Retina (tissue), 1 donor: ENCODE results near the gene RPL36A.

Experiments
- DNase-seq: peaks from one replicate; pipeline ENCODE4 v3.0.0-alpha.2; 2016

The RPL36A gene

GRCh38 chrX:101393530-101394305 is 2.9 kb downstream of the RPL36A start:
- DNase-seq, result no peak

GRCh38 chrX:101394372-101394771 is 3.6 kb downstream of the RPL36A start:
- no peak for DNase-seq

DNA sequence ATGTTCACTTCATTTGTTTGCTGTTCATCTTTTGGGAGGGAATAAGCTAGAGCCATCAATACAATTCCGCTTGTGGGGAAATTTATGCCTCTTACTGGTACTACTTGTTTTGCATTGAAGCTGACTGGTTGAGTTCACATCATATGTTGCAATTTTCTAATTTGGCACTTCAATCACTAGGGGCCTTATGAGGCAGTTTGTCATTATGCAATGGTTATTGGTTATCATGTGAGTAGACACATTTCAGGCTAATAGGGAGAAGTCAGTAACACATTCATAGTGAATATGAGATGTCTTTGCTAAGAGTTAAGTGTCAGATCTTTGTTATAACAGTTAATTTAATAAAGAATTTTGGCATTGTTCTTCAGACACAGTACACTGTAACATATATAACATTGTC is 5.0 kb downstream of the RPL36A start:
- DNase-seq, result no peak

- DNase-seq, result no peak
These were observed 7.0 kb downstream of the RPL36A start for GRCh38 chrX:101397779-101398178.

DNA sequence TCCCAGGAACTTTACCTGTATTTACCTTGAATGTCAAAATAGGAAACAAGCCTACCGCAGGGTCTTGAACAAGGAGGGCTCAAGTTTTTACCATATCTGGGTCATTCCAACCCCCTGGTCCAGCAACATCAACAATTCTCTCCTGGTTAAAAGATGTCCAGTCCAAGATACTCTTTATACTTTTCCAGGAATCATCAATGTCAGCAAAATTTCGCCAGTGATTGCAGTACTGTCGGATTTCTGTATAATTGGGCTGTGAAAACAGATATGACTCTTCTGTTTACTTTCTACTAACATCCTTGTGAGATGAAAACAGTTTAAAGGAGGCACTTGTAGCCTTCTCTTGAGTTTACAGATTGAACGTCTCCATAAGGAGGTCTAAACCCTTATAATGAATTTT is 7.9 kb downstream of the RPL36A start:
- no peak for DNase-seq

GRCh38 chrX:101399825-101400224 is 9.0 kb downstream of the RPL36A start:
- no peak for DNase-seq

DNA sequence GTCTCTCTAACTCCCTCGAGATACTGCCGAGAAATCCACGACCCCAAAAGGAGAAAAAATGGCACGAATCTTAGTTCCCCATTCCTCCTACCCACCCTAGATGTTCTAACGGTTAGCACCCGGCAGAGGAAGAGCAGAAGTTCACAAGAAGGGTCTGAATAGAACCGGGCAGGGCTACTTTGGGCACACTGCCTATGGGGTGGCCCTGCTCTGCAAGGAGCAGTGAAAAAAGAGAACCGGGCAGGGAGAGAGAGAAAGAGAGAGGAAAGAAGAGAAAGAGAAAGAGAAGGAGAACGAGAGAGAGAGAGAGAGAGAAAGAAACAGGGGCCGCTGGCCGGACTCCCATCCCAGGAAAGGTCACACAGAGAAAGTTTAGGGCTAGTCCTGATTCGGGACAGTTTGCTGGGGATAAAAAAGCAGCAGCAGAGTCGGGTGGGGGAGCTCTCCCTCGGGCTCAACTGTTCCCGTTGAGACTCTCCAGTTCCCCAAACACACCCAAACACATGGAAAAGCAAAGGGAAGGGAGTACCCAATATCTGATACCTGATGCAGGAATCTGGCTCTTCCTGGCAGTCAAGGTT is 16.4 kb downstream of the RPL36A start:
- no peak for DNase-seq

- peak; percentile 94 for DNase-seq
These were observed 17.1 kb downstream of the RPL36A start, which contains the start of the genes GLA and HNRNPH2 for GRCh38 chrX:101407748-101408531. Gene GLA (minus strand): TSS chrX:101407925. CDS start chrX:101407903, 22 bp downstream. Gene HNRNPH2 (plus strand): TSS chrX:101408222. CDS start chrX:101411989, 3,767 bp downstream.

GRCh38 chrX:101408532-101408841 is 17.7 kb downstream of the RPL36A start:
- DNase-seq, result no peak

DNA sequence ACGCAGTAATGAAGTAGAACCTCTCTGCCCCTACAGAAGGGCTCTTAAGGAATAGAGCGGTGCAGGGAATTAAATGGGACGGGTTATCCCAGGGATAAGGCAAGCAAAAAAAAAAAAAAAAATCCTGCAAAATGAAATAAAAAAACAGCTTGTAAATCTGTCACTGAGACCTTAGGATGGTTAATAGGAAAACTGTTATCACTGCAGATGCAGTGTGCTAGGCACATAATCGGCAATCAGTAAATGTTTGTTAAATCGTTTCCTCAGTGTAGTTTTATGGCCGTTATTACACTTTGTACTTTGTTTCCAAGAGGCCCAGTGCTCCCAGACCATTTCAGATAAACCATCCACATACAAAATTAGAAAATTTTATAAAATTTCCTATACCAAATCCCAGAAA is 18.2 kb downstream of the RPL36A start:
- DNase-seq, result no peak

- no peak for DNase-seq
These were observed 19.6 kb downstream of the RPL36A start for GRCh38 chrX:101410461-101410860.

GRCh38 chrX:101411984-101412383 is 21.2 kb downstream of the RPL36A start:
- DNase-seq, result no peak

DNA sequence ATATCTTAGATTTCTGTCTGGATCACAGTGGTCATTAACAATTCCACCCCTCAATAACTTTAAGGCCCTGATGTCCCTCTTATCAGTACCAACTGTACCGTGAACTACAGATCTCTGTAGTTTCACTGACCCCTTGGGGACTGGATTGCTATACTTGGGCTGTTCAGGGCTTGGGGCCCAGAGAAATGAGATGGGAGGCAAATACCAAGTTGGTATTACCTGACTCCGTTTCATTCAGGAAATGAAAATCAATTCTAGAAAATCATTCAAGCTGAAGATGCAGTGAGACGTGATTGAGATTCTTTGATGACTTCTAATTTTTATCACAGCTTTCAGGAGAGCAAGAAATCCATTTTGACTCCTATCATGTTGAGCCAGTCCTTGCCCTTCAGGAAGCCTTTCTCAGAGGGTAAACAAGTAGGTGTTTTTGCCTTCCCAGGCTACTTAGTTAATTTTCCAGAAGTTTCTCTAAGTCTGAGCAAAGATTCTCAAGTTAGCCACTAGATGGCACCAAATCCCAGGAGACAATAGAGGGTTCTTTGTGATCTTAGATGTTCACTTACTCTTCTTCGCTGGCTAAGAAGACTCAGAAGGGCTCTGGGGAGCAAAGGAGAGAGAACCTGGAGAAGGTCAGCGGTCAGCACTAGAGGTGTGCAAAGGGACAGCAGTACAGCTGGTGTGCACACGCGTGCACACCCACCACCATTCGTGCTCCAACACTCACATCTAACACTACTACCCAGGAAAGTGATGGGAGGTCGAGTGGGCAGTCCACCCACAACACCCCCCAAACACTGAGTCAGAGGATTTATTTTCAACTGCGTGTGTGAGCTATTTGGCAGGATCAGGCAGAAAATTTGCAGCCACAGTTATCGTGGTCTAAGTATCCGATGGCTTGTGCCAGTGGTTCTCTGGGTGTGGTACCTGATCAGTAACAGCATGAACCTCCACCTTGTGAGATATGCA is 24.7 kb downstream of the RPL36A start:
- peak; percentile 61 for DNase-seq

DNA sequence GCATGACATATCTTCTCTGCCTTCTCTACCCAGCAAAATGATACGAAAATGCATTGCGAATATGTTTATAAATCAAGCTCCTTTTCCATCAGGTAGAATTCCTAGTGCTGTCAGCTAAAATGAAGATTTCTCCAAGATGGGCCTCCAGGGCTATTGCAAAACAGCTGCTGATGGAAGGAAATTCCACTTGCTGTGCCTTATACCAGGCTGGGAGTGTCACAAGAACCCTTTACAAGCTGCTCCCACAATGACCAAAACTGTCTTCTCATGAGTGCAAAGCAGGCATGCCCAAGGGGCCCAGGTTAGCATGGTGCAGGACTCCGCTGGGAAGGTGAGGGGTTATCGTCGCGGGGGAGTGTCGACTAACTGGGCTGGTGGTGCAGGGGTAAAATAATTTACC is 25.9 kb downstream of the RPL36A start:
- DNase-seq, result no peak

DNA sequence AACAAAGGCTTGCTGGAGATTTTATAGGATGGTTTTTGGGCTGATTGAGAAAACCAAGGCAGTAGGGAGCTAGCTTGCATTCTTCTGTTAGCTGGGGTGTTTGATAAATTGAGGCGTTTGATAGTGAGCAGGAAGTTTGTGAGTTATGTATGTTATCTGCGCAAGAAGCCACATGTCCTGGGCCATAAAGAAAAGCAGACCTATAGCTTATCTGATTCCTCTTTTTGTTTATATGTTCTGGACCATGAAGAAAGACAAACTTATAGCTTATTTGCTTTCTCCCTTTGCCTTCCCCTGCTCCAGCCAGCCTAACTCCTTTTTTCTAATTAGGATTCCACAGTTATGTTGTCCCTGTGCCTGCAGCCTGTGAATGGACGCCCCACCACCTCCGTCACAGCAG is 26.4 kb downstream of the RPL36A start:
- DNase-seq, result no peak

GRCh38 chrX:101417981-101418841 is 27.4 kb downstream of the RPL36A start:
- peak; percentile 83 for DNase-seq

DNA sequence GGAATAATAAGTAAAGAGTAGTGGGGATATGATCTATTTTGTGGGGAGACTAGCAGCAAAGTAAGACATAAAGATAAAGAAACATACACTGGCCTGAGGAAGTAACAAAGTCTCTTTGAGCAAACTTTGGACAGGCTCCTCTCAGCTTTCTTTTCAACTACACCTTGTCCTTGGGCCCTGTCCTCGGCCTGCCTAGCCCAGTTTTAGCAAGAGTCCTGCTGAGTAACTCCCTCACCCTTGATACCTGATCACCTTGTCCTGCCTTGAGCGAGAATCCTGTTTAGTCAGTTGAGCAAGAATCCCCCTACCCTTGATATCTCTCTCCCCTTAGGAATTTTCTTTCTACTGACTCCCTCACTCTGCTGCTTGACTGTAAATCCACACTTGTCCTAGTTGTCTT is 28.7 kb downstream of the RPL36A start:
- DNase-seq, result no peak

DNA sequence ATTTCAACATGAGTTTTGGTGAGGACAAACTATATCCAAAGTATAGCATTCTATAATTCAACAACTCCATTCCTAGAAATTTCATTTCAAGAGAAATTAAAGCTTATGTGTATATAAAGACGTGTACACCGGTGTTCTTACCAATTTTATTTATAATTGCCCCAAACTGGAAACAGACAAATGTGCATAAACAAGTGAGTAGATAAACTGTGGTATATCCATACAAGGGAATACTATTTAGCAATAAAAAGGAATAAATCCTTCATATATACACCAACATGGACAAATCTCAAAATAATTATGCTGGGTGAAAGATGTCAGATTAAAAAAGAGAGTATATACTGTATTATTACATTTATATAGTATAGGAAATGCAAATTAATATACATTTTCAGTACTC is 37.1 kb downstream of the RPL36A start:
- no peak for DNase-seq

DNA sequence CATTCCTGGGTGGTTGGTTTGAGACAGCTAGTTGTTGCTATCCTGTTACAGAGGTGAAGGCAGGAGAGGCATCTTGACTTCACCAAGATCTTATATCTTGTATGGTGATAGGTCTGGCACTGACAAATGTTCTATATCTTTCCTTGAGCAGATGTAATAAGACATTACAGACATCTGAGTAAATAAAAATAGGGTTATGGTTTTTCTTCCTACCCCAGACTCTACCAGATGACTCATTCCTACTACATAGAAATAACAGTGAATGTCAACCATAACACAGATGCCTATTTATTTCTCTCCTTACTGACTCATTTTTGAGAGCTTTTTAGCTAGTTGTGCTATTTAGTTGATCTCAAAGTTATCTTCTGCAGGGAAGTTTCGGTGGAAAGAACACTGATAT is 39.1 kb downstream of the RPL36A start:
- no peak for DNase-seq

GRCh38 chrX:101430457-101431078 is 39.8 kb downstream of the RPL36A start:
- DNase-seq, result no peak

DNA sequence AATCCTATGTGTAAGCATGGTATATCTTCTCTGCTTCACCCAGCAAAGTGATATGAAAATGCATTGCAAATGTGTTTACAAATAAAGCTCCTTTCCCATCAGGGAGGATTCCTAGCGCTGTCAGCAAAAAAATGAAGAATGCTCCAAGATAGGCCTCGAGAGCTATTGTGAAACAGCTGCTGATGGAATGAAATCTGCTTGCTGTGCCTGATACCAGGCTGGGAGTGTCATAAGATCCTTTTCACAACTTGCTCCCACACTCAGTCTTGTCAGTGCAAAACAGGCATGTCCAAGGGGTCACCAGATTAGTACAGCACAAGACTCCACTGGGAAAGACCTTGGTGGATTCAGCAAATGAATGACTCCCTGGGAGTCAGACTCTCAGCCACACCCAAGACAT is 51.3 kb downstream of the RPL36A start:
- no peak for DNase-seq
